ENCODE data around the gene ANGPT4.

DNA sequence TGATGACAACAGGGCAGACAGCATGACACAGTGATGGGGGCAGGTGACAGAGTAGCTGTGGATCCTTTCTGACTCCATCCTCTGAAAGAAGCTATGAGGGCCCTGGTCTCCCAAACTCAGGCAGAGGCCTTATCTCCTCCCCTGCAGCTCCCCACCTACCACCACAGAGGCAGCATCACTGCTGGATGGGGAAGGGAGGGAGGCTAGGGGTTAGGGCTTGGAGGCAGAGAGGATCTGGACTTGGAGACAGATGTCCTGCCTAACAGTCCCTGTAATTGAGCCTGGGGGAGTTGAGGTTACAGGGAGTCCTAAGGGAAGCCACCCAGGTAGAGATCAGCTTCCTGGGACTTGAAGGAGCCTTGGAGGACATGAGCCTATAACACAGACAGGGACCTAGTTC lies 44.7 kb downstream of the ANGPT4 start:
- TF ChIP-seq, protein P1, sequence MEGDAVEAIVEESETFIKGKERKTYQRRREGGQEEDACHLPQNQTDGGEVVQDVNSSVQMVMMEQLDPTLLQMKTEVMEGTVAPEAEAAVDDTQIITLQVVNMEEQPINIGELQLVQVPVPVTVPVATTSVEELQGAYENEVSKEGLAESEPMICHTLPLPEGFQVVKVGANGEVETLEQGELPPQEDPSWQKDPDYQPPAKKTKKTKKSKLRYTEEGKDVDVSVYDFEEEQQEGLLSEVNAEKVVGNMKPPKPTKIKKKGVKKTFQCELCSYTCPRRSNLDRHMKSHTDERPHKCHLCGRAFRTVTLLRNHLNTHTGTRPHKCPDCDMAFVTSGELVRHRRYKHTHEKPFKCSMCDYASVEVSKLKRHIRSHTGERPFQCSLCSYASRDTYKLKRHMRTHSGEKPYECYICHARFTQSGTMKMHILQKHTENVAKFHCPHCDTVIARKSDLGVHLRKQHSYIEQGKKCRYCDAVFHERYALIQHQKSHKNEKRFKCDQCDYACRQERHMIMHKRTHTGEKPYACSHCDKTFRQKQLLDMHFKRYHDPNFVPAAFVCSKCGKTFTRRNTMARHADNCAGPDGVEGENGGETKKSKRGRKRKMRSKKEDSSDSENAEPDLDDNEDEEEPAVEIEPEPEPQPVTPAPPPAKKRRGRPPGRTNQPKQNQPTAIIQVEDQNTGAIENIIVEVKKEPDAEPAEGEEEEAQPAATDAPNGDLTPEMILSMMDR (IDR thresholded peaks at IDR 0.05 in 4 of 5, conservative IDR thresholded peaks at IDR 0.05 in 1 of 5), result no peak
- no peak for TF ChIP-seq POLR2A (IDR thresholded peaks at IDR 0.05)

Data from gastrocnemius medialis (tissue), 4 donors.